Measurements from ENCODE around the gene EGFL7.

GRCh38 chr9:136621019-136621733 is 41.5 kb upstream of the EGFL7 start:
- TF ChIP-seq, protein P1, sequence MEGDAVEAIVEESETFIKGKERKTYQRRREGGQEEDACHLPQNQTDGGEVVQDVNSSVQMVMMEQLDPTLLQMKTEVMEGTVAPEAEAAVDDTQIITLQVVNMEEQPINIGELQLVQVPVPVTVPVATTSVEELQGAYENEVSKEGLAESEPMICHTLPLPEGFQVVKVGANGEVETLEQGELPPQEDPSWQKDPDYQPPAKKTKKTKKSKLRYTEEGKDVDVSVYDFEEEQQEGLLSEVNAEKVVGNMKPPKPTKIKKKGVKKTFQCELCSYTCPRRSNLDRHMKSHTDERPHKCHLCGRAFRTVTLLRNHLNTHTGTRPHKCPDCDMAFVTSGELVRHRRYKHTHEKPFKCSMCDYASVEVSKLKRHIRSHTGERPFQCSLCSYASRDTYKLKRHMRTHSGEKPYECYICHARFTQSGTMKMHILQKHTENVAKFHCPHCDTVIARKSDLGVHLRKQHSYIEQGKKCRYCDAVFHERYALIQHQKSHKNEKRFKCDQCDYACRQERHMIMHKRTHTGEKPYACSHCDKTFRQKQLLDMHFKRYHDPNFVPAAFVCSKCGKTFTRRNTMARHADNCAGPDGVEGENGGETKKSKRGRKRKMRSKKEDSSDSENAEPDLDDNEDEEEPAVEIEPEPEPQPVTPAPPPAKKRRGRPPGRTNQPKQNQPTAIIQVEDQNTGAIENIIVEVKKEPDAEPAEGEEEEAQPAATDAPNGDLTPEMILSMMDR (IDR thresholded peaks at IDR 0.05 in 2 of 3, conservative IDR thresholded peaks at IDR 0.05 in 1 of 3; ENCODE audit: control insufficient read depth in 2 of 3, extremely low read depth in 1 of 3, insufficient read depth in 1 of 3, low read depth in 3 of 3, low read length in 3 of 3), result no peak
- TF ChIP-seq YY1 (IDR thresholded peaks at IDR 0.05; ENCODE audit: low read depth, low read length) (no peak), EZH2 (IDR thresholded peaks at IDR 0.05; ENCODE audit: borderline replicate concordance, control insufficient read depth, low read depth, low read length) (no peak), FOS (IDR thresholded peaks at IDR 0.05; ENCODE audit: borderline replicate concordance, extremely low read depth, insufficient read length) (no peak), BMI1 (IDR thresholded peaks at IDR 0.05; ENCODE audit: borderline replicate concordance) (no peak), SPI1 (IDR thresholded peaks at IDR 0.05; ENCODE audit: borderline replicate concordance, insufficient read depth, low read depth, low read length) (no peak)
- TF ChIP-seq, protein P2, sequence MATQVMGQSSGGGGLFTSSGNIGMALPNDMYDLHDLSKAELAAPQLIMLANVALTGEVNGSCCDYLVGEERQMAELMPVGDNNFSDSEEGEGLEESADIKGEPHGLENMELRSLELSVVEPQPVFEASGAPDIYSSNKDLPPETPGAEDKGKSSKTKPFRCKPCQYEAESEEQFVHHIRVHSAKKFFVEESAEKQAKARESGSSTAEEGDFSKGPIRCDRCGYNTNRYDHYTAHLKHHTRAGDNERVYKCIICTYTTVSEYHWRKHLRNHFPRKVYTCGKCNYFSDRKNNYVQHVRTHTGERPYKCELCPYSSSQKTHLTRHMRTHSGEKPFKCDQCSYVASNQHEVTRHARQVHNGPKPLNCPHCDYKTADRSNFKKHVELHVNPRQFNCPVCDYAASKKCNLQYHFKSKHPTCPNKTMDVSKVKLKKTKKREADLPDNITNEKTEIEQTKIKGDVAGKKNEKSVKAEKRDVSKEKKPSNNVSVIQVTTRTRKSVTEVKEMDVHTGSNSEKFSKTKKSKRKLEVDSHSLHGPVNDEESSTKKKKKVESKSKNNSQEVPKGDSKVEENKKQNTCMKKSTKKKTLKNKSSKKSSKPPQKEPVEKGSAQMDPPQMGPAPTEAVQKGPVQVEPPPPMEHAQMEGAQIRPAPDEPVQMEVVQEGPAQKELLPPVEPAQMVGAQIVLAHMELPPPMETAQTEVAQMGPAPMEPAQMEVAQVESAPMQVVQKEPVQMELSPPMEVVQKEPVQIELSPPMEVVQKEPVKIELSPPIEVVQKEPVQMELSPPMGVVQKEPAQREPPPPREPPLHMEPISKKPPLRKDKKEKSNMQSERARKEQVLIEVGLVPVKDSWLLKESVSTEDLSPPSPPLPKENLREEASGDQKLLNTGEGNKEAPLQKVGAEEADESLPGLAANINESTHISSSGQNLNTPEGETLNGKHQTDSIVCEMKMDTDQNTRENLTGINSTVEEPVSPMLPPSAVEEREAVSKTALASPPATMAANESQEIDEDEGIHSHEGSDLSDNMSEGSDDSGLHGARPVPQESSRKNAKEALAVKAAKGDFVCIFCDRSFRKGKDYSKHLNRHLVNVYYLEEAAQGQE (IDR thresholded peaks at IDR 0.05; ENCODE audit: low read depth, low read length), result no peak

All from GM12878 (cell line).